ENCODE measurements around the gene MYZAP.

DNA sequence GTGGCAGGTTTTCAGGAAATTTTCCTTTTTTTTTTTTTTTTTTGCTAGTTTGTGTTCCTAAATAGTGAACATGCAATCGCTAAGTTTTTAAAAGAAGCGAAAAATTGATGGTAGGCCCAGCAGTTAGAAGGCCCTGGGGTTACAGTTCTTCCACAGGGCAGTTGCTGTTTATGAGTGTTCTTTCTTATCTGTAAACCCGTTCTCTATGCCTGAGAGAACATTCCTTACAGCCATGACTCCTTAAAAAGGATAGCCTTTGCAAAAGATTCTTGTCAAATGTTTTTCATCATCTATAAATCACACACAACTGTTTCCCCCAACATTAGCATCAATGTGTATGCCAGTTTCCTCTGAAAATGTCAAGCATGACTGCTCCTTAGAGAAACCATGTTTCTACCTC lies 23.8 kb upstream of the MYZAP start:
- no peak for TF ChIP-seq BHLHE40 (IDR thresholded peaks at IDR 0.05; ENCODE audit: borderline replicate concordance in 1 of 2, low read depth in 2 of 2, low read length in 1 of 2)
- no peak for TF ChIP-seq JUNB (IDR thresholded peaks at IDR 0.05)
- no peak for TF ChIP-seq CTCF (IDR thresholded peaks at IDR 0.05 in 2 of 3, conservative IDR thresholded peaks at IDR 0.05 in 1 of 3; ENCODE audit: control insufficient read depth in 2 of 3, extremely low read depth in 1 of 3, insufficient read depth in 1 of 3, low read depth in 3 of 3, low read length in 3 of 3)
- no peak for TF ChIP-seq MTA3 (IDR thresholded peaks at IDR 0.05; ENCODE audit: borderline replicate concordance, low read length)
- no peak for TF ChIP-seq POLR2A (IDR thresholded peaks at IDR 0.05; ENCODE audit: low read depth, low read length)
- TF ChIP-seq REST (IDR thresholded peaks at IDR 0.05; ENCODE audit: low read depth, low read length): no peak
- no peak for TF ChIP-seq TBL1XR1 (IDR thresholded peaks at IDR 0.05; ENCODE audit: low read depth, low read length)
- TF ChIP-seq SKIL (IDR thresholded peaks at IDR 0.05; ENCODE audit: low read depth, poor library complexity, severe bottlenecking): no peak
- TF ChIP-seq MEF2A (IDR thresholded peaks at IDR 0.05; ENCODE audit: insufficient read depth, low read depth, low read length): no peak
- TF ChIP-seq FOS (IDR thresholded peaks at IDR 0.05; ENCODE audit: borderline replicate concordance, extremely low read depth, insufficient read length): no peak
- no peak for TF ChIP-seq SMAD1 (IDR thresholded peaks at IDR 0.05; ENCODE audit: low read depth, partially characterized antibody)
- TF ChIP-seq EZH2 (IDR thresholded peaks at IDR 0.05; ENCODE audit: borderline replicate concordance, control insufficient read depth, low read depth, low read length): no peak
- TF ChIP-seq POLR2AphosphoS2 (IDR thresholded peaks at IDR 0.05; ENCODE audit: low read depth, low read length): no peak
- no peak for TF ChIP-seq ZNF217 (IDR thresholded peaks at IDR 0.05)

Data from GM12878 (cell line).